Smooth muscle cell (in vitro differentiated cells): ENCODE data around the gene EYA3. TPM values are rescaled to one million over a fixed set of nuclear protein-coding genes. Genes with fewer than 3 reads are reported as not detected.

Experiments used
- DNase-seq: peaks from one replicate; lab custom pipeline; 2025; ENCODE audit not compliant: unreplicated experiment; lab: John Stamatoyannopoulos, UW
- H2AFZ ChIP-seq: fragments of 200-600 bp; sonication (generic); 2 replicates; pipeline ENCODE4 v1.6.0; 2016; ENCODE audit warnings: antibody characterized with exemption, low read depth, mild to moderate bottlenecking
- H3F3A ChIP-seq: fragments of 200-600 bp; sonication (generic); 2 replicates; pipeline ENCODE4 v1.6.0; 2017; ENCODE audit warnings: antibody characterized with exemption, low read depth
- H3K27ac ChIP-seq: fragments of 200-600 bp; sonication (generic); 2 replicates; pipeline ENCODE4 v1.5.1; 2016; ENCODE audit warnings: low read depth, mild to moderate bottlenecking
- H3K27me3 ChIP-seq: fragments of 200-600 bp; sonication (generic); 2 replicates; pipeline ENCODE4 v1.6.1; 2016; ENCODE audit warnings: low read depth, mild to moderate bottlenecking
- H3K36me3 ChIP-seq: fragments of 200-600 bp; sonication (generic); 2 replicates; pipeline ENCODE4 v1.5.1; 2016; ENCODE audit warnings: low read depth
- H3K4me1 ChIP-seq: fragments of 200-600 bp; sonication (generic); 2 replicates; pipeline ENCODE4 v1.5.1; 2016; ENCODE audit warnings: low read depth
- H3K4me2 ChIP-seq: fragments of 200-600 bp; sonication (generic); 2 replicates; pipeline ENCODE4 v1.6.0; 2016; ENCODE audit warnings: mild to moderate bottlenecking
- H3K4me3 ChIP-seq: fragments of 200-600 bp; sonication (generic); 2 replicates; pipeline ENCODE4 v1.5.1; 2016; ENCODE audit warnings: mild to moderate bottlenecking
- H3K79me2 ChIP-seq: fragments of 200-600 bp; sonication (generic); 2 replicates; pipeline ENCODE4 v1.6.0; 2016; ENCODE audit warnings: low read depth, mild to moderate bottlenecking
- H3K9ac ChIP-seq: fragments of 200-600 bp; sonication (generic); 2 replicates; pipeline ENCODE4 v1.6.0; 2016; ENCODE audit warnings: low read depth
- H3K9me3 ChIP-seq: fragments of 200-600 bp; sonication (generic); replicated peaks from 2 replicates; pipeline ENCODE4 v1.5.1; 2016; ENCODE audit warnings: low read depth
- H4K20me1 ChIP-seq: fragments of 200-600 bp; sonication (generic); 2 replicates; pipeline ENCODE4 v1.6.0; 2016; ENCODE audit warnings: low read depth
- CTCF ChIP-seq: fragments of 200-600 bp; sonication (generic); IDR thresholded peaks from 2 replicates; pipeline ENCODE4 v1.5.1; 2017; ENCODE audit warnings: borderline replicate concordance, mild to moderate bottlenecking, antibody characterized with exemption; ENCODE audit not compliant: insufficient read depth, poor library complexity, severe bottlenecking
- WGBS: methylation state at CpG from one replicate; pipeline ENCODE4 v1.1.7; 2016; ENCODE audit warnings: low lambda C conversion rate; 5-methylcytosine and 5-hydroxymethylcytosine counted together
- polyA plus RNA-seq: library from polyadenylated mRNA; unstranded; fragments of >200 nt; fragmentation: Nextera tagmentation; extraction: Ambion mirVana; gene quantifications from 2 replicates; pipeline ENCODE4 v1.2.1, GENCODE V29; 2016
- total RNA-seq: library from RNA; depleted of rRNA; stranded (reverse); fragments of >200 nt; gene quantifications from 2 replicates; pipeline ENCODE4 v1.2.3, GENCODE V29; 2014

EYA3 gene
- total and polyA plus RNA-seq, 2 experiments from 2014 or later: 3.8 to 17.1 TPM

- 92% methylated on average over 4 of the region's 4 CpGs for WGBS
- no peaks in the 10 kb centered on the region for H3K4me1 ChIP-seq
- peaks cover 77% of the 10 kb centered on the region for H4K20me1 ChIP-seq
- no peak for DNase-seq
- no peak overlapping the region for H2AFZ ChIP-seq
- H3K79me2 ChIP-seq: peaks cover 73% of the 10 kb centered on the region
- no peak overlapping the region for H3K4me2 ChIP-seq
- H3F3A ChIP-seq: no peaks in the 10 kb centered on the region
- H3K4me3 ChIP-seq: no peak overlapping the region
- no peaks in the 10 kb centered on the region for H3K9me3 ChIP-seq
- H3K27me3 ChIP-seq: no peaks in the 10 kb centered on the region
- no peak overlapping the region for H3K9ac ChIP-seq
- H3K27ac ChIP-seq: no peak overlapping the region
- no peaks in the 10 kb centered on the region for H3K36me3 ChIP-seq
- TF ChIP-seq CTCF: no peak
Measured at GRCh38 chr1:28078262-28078661, 10.1 kb downstream of the EYA3 start.

GRCh38 chr1:28074892-28075511 lies 13.4 kb downstream of the EYA3 start:
- no peaks in the 10 kb centered on the region for H3F3A ChIP-seq
- H3K79me2 ChIP-seq: peaks cover 73% of the 10 kb centered on the region
- H3K9ac ChIP-seq: no peak overlapping the region
- DNase-seq: no peak
- H3K4me3 ChIP-seq: no peak overlapping the region
- H3K9me3 ChIP-seq: no peaks in the 10 kb centered on the region
- no peaks in the 10 kb centered on the region for H3K36me3 ChIP-seq
- no peak overlapping the region for H3K27ac ChIP-seq
- H3K4me1 ChIP-seq: no peaks in the 10 kb centered on the region
- H2AFZ ChIP-seq: no peak overlapping the region
- 100% methylated on average over 1 of the region's 1 CpG for WGBS
- no peak for TF ChIP-seq CTCF
- no peak overlapping the region for H3K4me2 ChIP-seq
- H4K20me1 ChIP-seq: peaks cover 83% of the 10 kb centered on the region
- H3K27me3 ChIP-seq: no peaks in the 10 kb centered on the region

GRCh38 chr1:28073867-28074266 lies 14.5 kb downstream of the EYA3 start:
- Histone ChIP-seq H3K4me1 (no peaks in the 10 kb centered on the region), H2AFZ (no peak overlapping the region), H3K27me3 (no peaks in the 10 kb centered on the region), H3K4me3 (no peak overlapping the region), H3K9ac (no peak overlapping the region), H3K9me3 (no peaks in the 10 kb centered on the region), H4K20me1 (peaks cover 77% of the 10 kb centered on the region), H3K36me3 (no peaks in the 10 kb centered on the region), H3K79me2 (peaks cover 79% of the 10 kb centered on the region), H3K4me2 (no peak overlapping the region), H3K27ac (no peak overlapping the region), H3F3A (no peaks in the 10 kb centered on the region)
- no peak for TF ChIP-seq CTCF
- DNase-seq: no peak
- WGBS: 94% methylated on average over 1 of the region's 1 CpG

GRCh38 chr1:28071813-28072212 lies 16.6 kb downstream of the EYA3 start:
- H3K4me2 ChIP-seq: no peak overlapping the region
- TF ChIP-seq CTCF: no peak
- H3K27me3 ChIP-seq: no peaks in the 10 kb centered on the region
- no peak for DNase-seq
- H3K36me3 ChIP-seq: no peaks in the 10 kb centered on the region
- no peak overlapping the region for H3K27ac ChIP-seq
- H4K20me1 ChIP-seq: peaks cover 72% of the 10 kb centered on the region
- no peak overlapping the region for H3K9ac ChIP-seq
- no peaks in the 10 kb centered on the region for H3F3A ChIP-seq
- no peak overlapping the region for H3K4me3 ChIP-seq
- peaks cover 78% of the 10 kb centered on the region for H3K79me2 ChIP-seq
- no peak overlapping the region for H2AFZ ChIP-seq
- no peaks in the 10 kb centered on the region for H3K4me1 ChIP-seq
- H3K9me3 ChIP-seq: no peaks in the 10 kb centered on the region
